HCT116 (cell line): Measurements from ENCODE around the gene C18orf32. TPM values are rescaled to one million over a fixed set of nuclear protein-coding genes. Genes with fewer than 3 reads are reported as not detected.

ENCODE experiments used
- ATAC-seq: fragments of 200-7000 bp; cut with Tn5 transposase; 2 replicates; pipeline ENCODE4 v1.9.1; 2020; ENCODE audit warnings: mild to moderate bottlenecking, moderate library complexity
- BruUV-seq: library from RNA; stranded (reverse); fragments of 400-500 nt; replicated peaks from 2 replicates; lab custom pipeline; 2021; lab: Mats Ljungman, UMichigan
- CTCF ChIA-PET: fragments of 300-600 bp; sonication (Branson Sonifier 250); formaldehyde crosslinking; loops from one replicate; lab custom pipeline; 2021; ENCODE audit warnings: antibody characterized with exemption; lab: Charles Lee
- POLR2A ChIA-PET: fragments of 300-600, 350-600 bp; sonication (Branson Sonifier 250); formaldehyde crosslinking; loops from one replicate; lab custom pipeline; 2021; ENCODE audit warnings: antibody characterized with exemption; lab: Charles Lee
- RAD21 ChIA-PET, 2 experiments: fragments of 300-600 bp; sonication (Branson Sonifier 250); formaldehyde crosslinking; loops; one replicate each; lab custom pipeline; 2023; ENCODE audit warnings: low total read pairs in 2 of 2; ENCODE audit not compliant: uncharacterized antibody in 2 of 2, unreplicated experiment in 2 of 2, low non-redundant PET in 1 of 2; lab: Charles Lee
- DNase-seq: peaks from one replicate; pipeline ENCODE4 v3.0.0-alpha.2; 2010; ENCODE audit warnings: low read depth, low spot score
- H2AFZ ChIP-seq: fragments of 200-600 bp; shearing (Covaris generic), sonication (generic); 2 replicates; pipeline ENCODE4 v1.6.1; 2017; ENCODE audit warnings: low read depth, mixed run types, mixed read lengths, antibody characterized with exemption, low read length; ENCODE audit not compliant: poor library complexity, severe bottlenecking
- H3K27ac ChIP-seq: 2 replicates; pipeline ENCODE4 v1.5.1; 2012; ENCODE audit warnings: low read depth, low read length
- H3K27me3 ChIP-seq: fragments of 200-600 bp; sonication (generic); 2 replicates; pipeline ENCODE4 v1.6.1; 2016; ENCODE audit warnings: mixed run types, low read length, mixed read lengths; ENCODE audit not compliant: insufficient read depth
- H3K36me3 ChIP-seq, 2 experiments: fragments of 200-500 bp in 1 of 2; fragments of 200-600 bp in 1 of 2; sonication (Bioruptor generic) in 1 of 2; sonication (generic) in 1 of 2; 2 replicates each; pipeline versions ENCODE4 v1.5.1 to v1.6.1; 2014 to 2016; ENCODE audit warnings: low read length in 2 of 2, inconsistent platforms in 1 of 2, mixed read lengths in 1 of 2, mixed run types in 1 of 2; ENCODE audit not compliant: insufficient read depth in 2 of 2, control insufficient read depth in 1 of 2
- H3K4me1 ChIP-seq, 2 experiments: fragments of 200-600 bp in 1 of 2; sonication (generic) in 1 of 2; 2 replicates each; pipeline versions ENCODE4 v1.5.1 to v1.6.1; 2012 to 2017; ENCODE audit warnings: low read length in 2 of 2, inconsistent platforms in 1 of 2, mild to moderate bottlenecking in 1 of 2, mixed read lengths in 1 of 2, mixed run types in 1 of 2, moderate library complexity in 1 of 2; ENCODE audit not compliant: insufficient read depth in 2 of 2, control insufficient read depth in 1 of 2
- H3K4me2 ChIP-seq: fragments of 200-600 bp; sonication (generic); 2 replicates; pipeline ENCODE4 v1.6.1; 2017; ENCODE audit warnings: mixed run types, low read length, mixed read lengths
- H3K4me3 ChIP-seq, 2 experiments: fragments of 200-600 bp in 1 of 2; sonication (generic) in 1 of 2; replicated peaks in 1 of 2; 2 replicates each; pipeline ENCODE4 v1.5.1; 2011 to 2016; ENCODE audit warnings: low read length in 2 of 2, control low read depth in 1 of 2, low read depth in 1 of 2, mild to moderate bottlenecking in 1 of 2, mixed read lengths in 1 of 2, mixed run types in 1 of 2
- H3K79me2 ChIP-seq: fragments of 200-600 bp; sonication (generic); 2 replicates; pipeline ENCODE4 v1.6.1; 2017; ENCODE audit warnings: mild to moderate bottlenecking, mixed run types, low read length, moderate library complexity, mixed read lengths; ENCODE audit not compliant: insufficient read depth
- H3K9ac ChIP-seq: fragments of 200-600 bp; sonication (generic); 2 replicates; pipeline ENCODE4 v1.6.1; 2016; ENCODE audit warnings: low read length, mixed read lengths
- H3K9me2 ChIP-seq: fragments of 200-600 bp; sonication (generic), shearing (Covaris generic); 2 replicates; pipeline ENCODE4 v1.6.1; 2017; ENCODE audit warnings: mixed run types, mild to moderate bottlenecking, moderate library complexity; ENCODE audit not compliant: insufficient read depth
- H3K9me3 ChIP-seq, 2 experiments: fragments of 200-500 bp in 1 of 2; fragments of 200-600 bp in 1 of 2; sonication (Bioruptor generic) in 1 of 2; sonication (generic) in 1 of 2; 2 replicates each; pipeline ENCODE4 v1.6.1; 2014 to 2017; ENCODE audit warnings: low read length in 2 of 2, mixed read lengths in 2 of 2, inconsistent platforms in 1 of 2, low read depth in 1 of 2, mild to moderate bottlenecking in 1 of 2, mixed run types in 1 of 2, moderate library complexity in 1 of 2; ENCODE audit not compliant: control insufficient read depth in 1 of 2, insufficient read depth in 1 of 2
- H4K20me1 ChIP-seq: fragments of 200-600 bp; sonication (generic), shearing (Covaris generic); 2 replicates; pipeline ENCODE4 v1.6.1; 2017; ENCODE audit warnings: mixed run types, mild to moderate bottlenecking, moderate library complexity; ENCODE audit not compliant: insufficient read depth
- EGR1 ChIP-seq: IDR thresholded peaks from 2 replicates; pipeline ENCODE4 v1.6.1; 2012; ENCODE audit warnings: low read depth
- ELF1 ChIP-seq: IDR thresholded peaks from 2 replicates; pipeline ENCODE4 v1.6.1; 2012; ENCODE audit warnings: low read depth, borderline replicate concordance
- EZH2 ChIP-seq: fragments of 200-600 bp; sonication (generic); IDR thresholded peaks from 2 replicates; pipeline ENCODE4 v1.6.1; 2017; ENCODE audit warnings: antibody characterized with exemption, mixed run types
- FOSL1 ChIP-seq: IDR thresholded peaks from 2 replicates; pipeline ENCODE4 v1.6.1; 2012; ENCODE audit warnings: low read depth
- JUND ChIP-seq: IDR thresholded peaks from 2 replicates; pipeline ENCODE4 v1.6.1; 2012
- POLR2A ChIP-seq: IDR thresholded peaks from 2 replicates; pipeline ENCODE4 v1.7.0; 2011; ENCODE audit warnings: borderline replicate concordance; ENCODE audit not compliant: insufficient read depth, insufficient read length; ENCODE audit errors: extremely low read depth
- REST ChIP-seq: IDR thresholded peaks from 2 replicates; pipeline ENCODE4 v1.6.1; 2012; ENCODE audit warnings: low read depth
- SP1 ChIP-seq: IDR thresholded peaks from 2 replicates; pipeline ENCODE4 v1.6.1; 2012; ENCODE audit warnings: low read depth
- TCF7L2 ChIP-seq: IDR thresholded peaks from 2 replicates; pipeline ENCODE4 v1.7.0; 2011; ENCODE audit warnings: borderline replicate concordance, inconsistent platforms; ENCODE audit not compliant: insufficient read depth, insufficient read length; ENCODE audit errors: extremely low read depth
- ZFX ChIP-seq: fragments of 450-650 bp; IDR thresholded peaks from 2 replicates; pipeline ENCODE4 v1.6.1; 2017
- intact Hi-C: fragments of 100-400 bp; cut with micrococcal nuclease; formaldehyde crosslinking; loops from 2 replicates; pipeline ENCODE4 v1.10.0; 2022
- total RNA-seq: library from RNA; stranded (reverse); gene quantifications from one replicate; pipeline ENCODE4 v1.2.1, GENCODE V29; 2021; ENCODE audit not compliant: unreplicated experiment
- TF ChIP-seq, protein P1 (sequence below): IDR thresholded peaks from 2 replicates; pipeline ENCODE4 v1.6.1; 2012
- TF ChIP-seq, protein P2 (sequence below): IDR thresholded peaks from 2 replicates; pipeline ENCODE4 v1.6.1; 2012

C18orf32 gene
- total RNA-seq, 1 experiment from 2014 or later, result 35.0 TPM

GRCh38 chr18:49495076-49495475 lies 8.0 kb upstream of the C18orf32 start:
- intact Hi-C loops, result loop anchor here (10.0 kb wide), 1 partner anchor 790 kb away; the partner anchor contains the start of genes CXXC1 and MBD1
- no peak overlapping the region for H3K4me3 ChIP-seq
- TF ChIP-seq, protein P1, sequence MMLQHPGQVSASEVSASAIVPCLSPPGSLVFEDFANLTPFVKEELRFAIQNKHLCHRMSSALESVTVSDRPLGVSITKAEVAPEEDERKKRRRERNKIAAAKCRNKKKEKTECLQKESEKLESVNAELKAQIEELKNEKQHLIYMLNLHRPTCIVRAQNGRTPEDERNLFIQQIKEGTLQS, result no peak
- TF ChIP-seq SP1 (no peak), ELF1 (no peak)
- peaks cover 23% of the 10 kb centered on the region for H3K79me2 ChIP-seq
- CTCF ChIA-PET, result no interaction called here
- H3K27me3 ChIP-seq, result no peaks in the 10 kb centered on the region
- H3K4me2 ChIP-seq, result no peak overlapping the region
- H3K4me1 ChIP-seq, result peaks cover 12 to 31% of the 10 kb centered on the region in 2 experiments
- BruUV-seq, result no TSS peak
- no peaks in the 10 kb centered on the region for H3K9me2 ChIP-seq
- POLR2A ChIA-PET, result no interaction called here
- no peak overlapping the region for H3K27ac ChIP-seq
- H2AFZ ChIP-seq, result no peak overlapping the region
- ATAC-seq (no peak), DNase-seq (no peak)
- no peak overlapping the region for H3K9ac ChIP-seq
- peaks cover 17 to 20% of the 10 kb centered on the region in 2 experiments for H3K36me3 ChIP-seq
- peaks cover 9% of the 10 kb centered on the region; the same call in 1 of the 2 replicates for H4K20me1 ChIP-seq
- H3K9me3 ChIP-seq, result no peaks in the 10 kb centered on the region
- RAD21 ChIA-PET, result no interaction called here

GRCh38 chr18:49494660-49495059 lies 7.6 kb upstream of the C18orf32 start:
- no peaks in the 10 kb centered on the region for H3K27me3 ChIP-seq
- ChIA-PET RAD21 (no interaction called here), POLR2A (interaction anchor here (1.3 kb wide), 1 partner anchor 14 kb away, joined by 4 read pairs; no protein-coding TSS in a partner anchor), CTCF (no interaction called here)
- no peak for TF ChIP-seq FOSL1
- TF ChIP-seq ZFX, result no peak
- no peak for TF ChIP-seq REST
- no peak for TF ChIP-seq TCF7L2
- TF ChIP-seq, protein P2, sequence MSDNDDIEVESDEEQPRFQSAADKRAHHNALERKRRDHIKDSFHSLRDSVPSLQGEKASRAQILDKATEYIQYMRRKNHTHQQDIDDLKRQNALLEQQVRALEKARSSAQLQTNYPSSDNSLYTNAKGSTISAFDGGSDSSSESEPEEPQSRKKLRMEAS, result no peak
- TF ChIP-seq ELF1, result no peak
- TF ChIP-seq EZH2, result no peak
- TF ChIP-seq, protein P1, result no peak
- no peak for TF ChIP-seq POLR2A
- TF ChIP-seq JUND, result no peak
- no peak for TF ChIP-seq EGR1
- peaks cover 27% of the 10 kb centered on the region for H3K79me2 ChIP-seq
- H3K4me3 ChIP-seq, result no peak overlapping the region
- DNase-seq, result no peak
- peaks cover 21 to 24% of the 10 kb centered on the region in 2 experiments for H3K36me3 ChIP-seq
- no peaks in the 10 kb centered on the region for H3K9me2 ChIP-seq
- no peaks in the 10 kb centered on the region for H3K9me3 ChIP-seq
- peaks cover 14 to 35% of the 10 kb centered on the region in 2 experiments for H3K4me1 ChIP-seq
- intact Hi-C loops, result loop anchor here (10.0 kb wide), 1 partner anchor 790 kb away; the partner anchor contains the start of genes CXXC1 and MBD1
- H2AFZ ChIP-seq, result no peak overlapping the region
- H3K4me2 ChIP-seq, result no peak overlapping the region
- BruUV-seq, result no TSS peak
- H4K20me1 ChIP-seq, result peaks cover 13% of the 10 kb centered on the region; the same call in 1 of the 2 replicates
- H3K27ac ChIP-seq, result no peak overlapping the region
- no peak overlapping the region for H3K9ac ChIP-seq
- no peak for ATAC-seq
